Suppressor macrophage treated with lipopolysaccharide for 4 hours (primary cell): ENCODE data around the gene RGS7BP.

Source experiments
- DNase-seq: peaks from one replicate; pipeline ENCODE4 v3.0.0-alpha.2; 2020

Gene RGS7BP

GRCh38 chr5:64637144-64637543, 131.3 kb downstream of the RGS7BP start:
- DNase-seq, result peak; percentile 52

- DNase-seq, result no peak
Measured at GRCh38 chr5:64637837-64638443, 132.1 kb downstream of the RGS7BP start.

- no peak for DNase-seq
Measured at GRCh38 chr5:64644831-64645230, 139.0 kb downstream of the RGS7BP start.

- no peak for DNase-seq
Measured at GRCh38 chr5:64646169-64646568, 140.4 kb downstream of the RGS7BP start.

GRCh38 chr5:64649512-64649911, 143.7 kb downstream of the RGS7BP start:
- no peak for DNase-seq

- no peak for DNase-seq
Measured at GRCh38 chr5:64653766-64654560, 148.1 kb downstream of the RGS7BP start.

- no peak for DNase-seq
Measured at GRCh38 chr5:64654561-64654938, 148.7 kb downstream of the RGS7BP start.

- no peak for DNase-seq
Measured at GRCh38 chr5:64655596-64655995, 149.8 kb downstream of the RGS7BP start.

GRCh38 chr5:64659289-64659688, 153.5 kb downstream of the RGS7BP start:
- DNase-seq, result no peak
